Stimulated activated CD4-positive, alpha-beta T cell treated with anti-CD3 and anti-CD28 coated beads, Interleukin-1b, Interleukin-23, amount 100 ng/mL, for 48 hours (primary cell): ENCODE measurements around the gene TM2D1.
A peak's percentile ranks its signal among the peaks of the same experiment; 100 is the strongest.

Source experiments
- DNase-seq: peaks from one replicate; pipeline ENCODE4 v3.0.0-alpha.2; 2020

TM2D1 gene

DNA sequence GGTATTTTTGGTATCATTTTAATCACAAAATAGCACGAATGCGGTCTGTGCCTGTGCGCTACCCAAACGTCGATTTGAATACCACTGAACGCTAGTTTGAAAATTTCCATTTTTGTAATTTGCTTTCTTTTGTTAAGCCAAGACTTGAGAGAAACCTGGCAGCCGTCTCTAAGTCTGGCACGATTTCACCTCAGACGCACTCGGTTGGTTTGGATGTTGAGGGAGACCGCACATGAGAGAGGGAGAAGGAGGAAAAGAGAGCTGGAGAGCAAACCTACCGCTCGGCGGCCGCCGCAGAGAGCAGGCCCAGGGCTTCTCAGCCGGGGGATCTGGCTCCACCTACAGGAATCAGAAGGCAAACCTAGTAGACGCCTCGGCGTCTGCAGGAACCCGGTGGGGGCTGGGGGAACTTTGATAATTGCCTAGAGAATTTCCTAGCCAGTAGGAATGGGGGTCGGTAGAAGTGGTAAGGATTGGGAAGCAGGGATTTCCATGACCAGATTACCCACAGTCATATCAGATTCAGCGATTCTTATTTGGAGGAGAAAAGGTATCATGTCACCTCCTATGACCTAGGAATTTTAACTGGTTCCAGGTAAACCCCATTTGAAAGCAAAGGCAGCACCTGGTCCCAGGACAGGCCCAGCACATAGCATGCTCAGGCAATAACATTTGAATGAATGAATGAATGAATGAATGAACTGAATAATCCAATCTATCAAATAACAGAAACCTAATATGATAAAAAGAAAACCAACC is 83.2 kb downstream of the TM2D1 start:
- DNase-seq, result peak; percentile 69

DNA sequence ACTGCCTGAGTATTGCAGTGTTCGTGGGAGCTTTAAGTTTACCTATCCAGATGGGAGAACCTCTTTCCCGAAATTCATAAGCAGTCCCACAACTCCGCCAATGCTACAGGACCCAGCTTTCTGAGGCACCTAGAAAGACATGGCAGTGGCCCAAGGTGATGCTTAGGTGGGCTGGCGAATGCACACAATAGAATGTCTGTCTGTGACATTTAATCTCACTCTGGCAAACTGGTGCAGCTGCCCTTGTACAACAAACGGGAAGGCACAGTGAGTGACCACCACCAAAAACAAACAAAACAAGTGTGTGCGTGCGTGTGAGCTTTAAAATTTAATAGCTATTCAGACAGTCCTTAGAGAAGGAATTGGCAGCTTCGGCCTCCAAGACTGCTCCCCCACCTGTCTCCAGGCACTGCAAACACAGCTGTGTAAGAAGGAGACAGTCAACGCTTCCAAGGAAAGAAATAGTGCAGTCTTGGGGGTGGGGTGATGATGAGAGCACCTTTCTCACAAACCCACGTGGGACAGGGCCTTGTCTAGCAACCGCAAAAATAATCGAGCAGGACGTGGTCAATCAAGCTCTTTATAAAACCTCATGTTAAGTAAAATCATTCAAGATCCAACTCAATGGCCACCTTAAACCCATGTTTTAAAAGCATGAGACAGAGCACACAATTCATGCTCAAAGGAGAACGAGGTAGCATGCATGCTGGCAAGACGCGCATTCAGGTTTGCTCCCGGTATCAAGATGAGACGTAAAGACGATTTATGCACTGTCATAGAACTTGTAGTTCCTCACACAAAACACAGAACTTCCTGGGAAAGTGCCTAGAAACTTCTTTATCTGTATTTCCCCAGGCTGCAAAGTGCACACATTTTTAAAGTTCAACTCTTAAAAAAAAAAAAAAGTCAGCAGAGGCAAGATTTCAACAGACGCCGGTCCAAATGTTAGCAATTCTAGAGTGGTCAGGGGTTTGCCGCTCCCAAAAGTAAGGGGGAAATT is 84.1 kb downstream of the TM2D1 start:
- no peak for DNase-seq

DNA sequence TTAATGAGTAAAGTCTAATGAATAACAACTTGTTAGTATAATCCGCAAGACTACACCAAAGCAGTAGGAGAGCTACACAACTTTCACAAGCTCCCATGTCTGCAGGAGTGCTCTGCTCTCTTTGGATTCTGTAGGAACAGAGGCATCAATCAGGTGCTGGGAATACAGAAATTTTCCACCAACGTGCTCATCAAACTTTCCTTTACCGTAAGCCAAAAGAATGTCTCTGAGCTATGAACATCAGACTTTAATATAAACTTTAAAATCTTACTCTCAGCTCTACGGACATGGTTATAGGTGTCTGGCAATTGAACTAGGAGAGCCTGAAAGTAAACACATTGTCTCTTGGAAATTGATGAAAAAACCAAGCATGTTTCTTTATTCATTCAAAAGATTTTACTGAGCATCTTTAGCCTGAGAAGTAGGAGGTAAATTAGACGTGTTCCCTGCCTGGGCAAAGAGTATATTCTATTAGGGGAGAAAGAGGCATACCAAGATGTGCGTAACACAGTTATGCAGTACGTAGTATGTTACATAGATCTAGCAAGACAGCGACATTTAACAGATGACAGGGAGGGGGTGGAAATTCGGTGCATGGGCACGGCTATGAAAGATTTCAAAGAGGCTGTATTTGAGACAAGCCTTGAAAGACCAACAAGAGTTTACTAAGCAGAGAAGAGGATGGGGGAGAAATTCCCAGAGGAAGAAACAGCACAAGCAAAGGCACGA is 85.2 kb downstream of the TM2D1 start:
- DNase-seq, result no peak

DNA sequence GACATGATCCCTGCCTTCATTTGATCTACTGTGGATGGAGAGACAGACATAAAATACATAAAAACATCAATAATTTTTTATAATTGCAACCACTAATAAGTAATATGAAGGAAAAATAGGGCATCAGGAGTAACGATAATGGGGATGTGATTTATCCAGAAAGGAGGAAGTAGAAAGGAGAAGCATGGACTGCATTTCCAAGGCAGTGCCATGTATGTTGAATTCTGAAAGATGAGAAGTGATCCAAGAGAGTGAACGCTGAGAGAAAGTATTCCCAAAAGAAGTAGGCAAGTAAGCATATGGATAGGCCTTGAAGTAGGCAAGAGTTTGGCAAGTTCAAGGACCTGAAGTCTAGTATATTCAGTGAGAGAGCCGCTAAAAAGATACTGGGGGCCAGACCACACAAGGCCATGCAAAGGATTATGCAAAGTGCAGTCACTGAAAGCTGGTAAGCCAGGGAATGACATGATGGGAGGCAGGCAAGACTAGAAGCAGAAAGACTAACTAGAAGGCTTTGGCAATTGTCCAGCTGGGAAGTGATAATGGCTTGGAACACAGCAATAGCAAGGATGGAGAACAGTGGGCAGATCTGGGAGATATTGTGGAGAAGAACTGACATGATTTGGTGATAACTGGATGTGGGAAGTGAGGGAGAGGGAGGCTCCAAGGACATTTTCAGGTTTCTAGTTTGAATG is 85.9 kb downstream of the TM2D1 start:
- no peak for DNase-seq

DNA sequence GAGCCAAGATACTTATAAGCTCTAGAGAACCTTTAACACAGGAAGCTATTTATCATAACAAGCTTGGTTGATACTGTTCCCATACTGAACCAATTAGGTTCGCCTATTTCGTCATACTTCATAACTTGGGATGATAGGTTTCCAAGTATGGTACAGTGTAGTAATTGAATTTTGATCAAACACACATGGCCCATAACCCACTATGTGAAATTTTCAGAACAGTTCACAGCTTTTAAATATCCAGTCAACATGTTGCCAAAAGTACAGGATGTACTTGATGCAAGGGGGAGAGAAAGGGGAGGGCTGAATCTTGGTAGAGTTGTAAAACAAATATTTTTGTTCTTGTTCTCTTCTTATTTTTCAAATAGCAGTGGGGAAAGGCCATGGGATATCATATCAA is 86.6 kb downstream of the TM2D1 start:
- DNase-seq, result no peak

DNA sequence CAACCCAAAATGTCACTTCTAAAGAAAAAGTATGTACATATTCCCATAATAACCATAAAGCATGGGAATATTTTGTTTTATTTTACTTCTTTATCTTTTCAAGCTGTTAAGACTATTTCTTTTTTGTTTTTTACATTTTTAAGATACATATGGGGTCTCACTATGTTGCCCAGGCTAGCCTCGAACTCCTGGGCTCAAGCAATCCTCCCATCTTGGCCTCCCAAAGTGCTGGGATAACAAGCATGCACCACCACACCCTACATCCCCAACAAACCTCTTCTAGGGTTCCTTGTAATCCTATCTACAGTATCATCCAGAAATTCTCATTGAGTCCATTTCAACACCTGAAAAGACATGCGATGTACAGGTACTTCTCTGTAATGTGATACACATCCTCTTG is 87.5 kb downstream of the TM2D1 start:
- DNase-seq, result no peak

DNA sequence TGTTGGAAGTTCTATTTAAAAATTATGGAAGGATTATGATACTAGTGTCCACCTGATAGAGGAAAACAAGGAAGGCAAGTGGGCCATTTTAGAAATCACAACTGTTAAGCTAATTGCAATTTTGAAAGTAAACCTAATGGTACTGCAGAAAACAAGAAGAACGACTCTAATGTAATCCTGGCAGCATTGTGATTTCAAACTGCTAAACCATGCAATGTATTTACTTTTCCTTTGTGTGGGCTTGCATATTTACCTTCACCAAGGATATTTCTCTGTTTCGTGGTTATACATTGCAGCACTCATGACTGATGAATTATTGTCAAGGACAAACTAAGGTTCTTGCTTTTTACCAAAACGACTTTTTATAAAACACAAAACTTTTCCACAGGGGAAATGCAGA is 88.1 kb downstream of the TM2D1 start:
- no peak for DNase-seq

DNA sequence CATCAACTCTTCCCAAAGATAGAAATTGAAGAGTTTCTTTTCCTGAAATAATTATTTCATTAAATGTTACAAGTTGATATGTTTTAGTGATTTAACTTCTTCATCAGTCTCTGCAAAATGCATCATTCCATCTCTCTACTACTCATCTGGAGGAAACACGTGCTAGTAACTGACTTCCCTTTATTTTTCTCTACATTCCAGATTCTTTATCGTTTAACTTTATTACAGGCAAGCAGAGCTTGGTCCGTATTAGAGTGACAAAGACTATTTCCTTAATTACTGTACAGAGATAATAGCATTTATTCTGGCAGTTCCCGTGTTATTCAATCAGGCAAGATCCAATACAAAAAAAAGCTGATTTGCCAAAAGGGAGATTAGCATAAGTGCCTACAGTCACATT is 88.6 kb downstream of the TM2D1 start:
- DNase-seq, result no peak

DNA sequence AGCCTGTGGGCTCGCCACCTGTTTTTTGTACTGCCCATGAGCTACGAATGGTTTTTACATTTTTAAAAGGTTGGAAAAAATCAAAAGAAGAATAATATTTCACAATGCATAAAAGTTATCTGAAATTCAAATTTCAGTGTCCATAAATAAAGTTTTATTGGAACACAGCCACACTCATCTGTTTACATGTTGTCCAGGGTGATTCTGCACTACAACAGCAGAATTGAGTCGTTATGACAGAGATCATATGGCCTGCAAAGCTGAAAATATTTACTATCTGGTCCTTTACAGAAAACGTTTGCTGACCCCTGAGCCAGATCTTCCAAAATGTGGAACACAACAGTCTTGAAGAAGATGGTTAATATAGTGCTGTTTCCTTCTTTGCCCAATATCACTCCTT is 89.4 kb downstream of the TM2D1 start:
- no peak for DNase-seq

DNA sequence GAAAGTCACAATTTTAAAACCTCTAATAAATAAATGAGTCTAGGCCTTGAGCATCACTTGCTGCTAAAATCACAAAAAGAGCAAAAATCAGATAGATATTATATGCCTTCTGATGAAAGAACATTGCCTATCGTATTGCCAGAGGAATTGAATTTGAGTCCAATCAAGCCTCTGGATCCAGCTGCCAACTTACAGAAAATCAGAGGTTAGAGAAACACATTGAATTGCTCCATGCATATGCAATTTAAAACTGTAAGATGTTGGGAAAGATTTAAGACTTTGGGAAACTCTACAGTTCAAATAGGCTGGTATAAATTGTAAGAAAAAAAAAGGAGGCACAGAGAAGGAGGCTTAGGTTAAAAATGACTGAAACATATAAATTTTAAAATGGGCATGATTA is 93.5 kb downstream of the TM2D1 start:
- no peak for DNase-seq
